ENCODE results near the gene SAYSD1.

SAYSD1 gene

GRCh38 chr6:39061588-39061987 lies 53.4 kb downstream of the SAYSD1 start:
- no peak overlapping the region for H3K4me3 ChIP-seq (ENCODE audit: low read length)
- TF ChIP-seq ZNF274 (IDR thresholded peaks at IDR 0.05; ENCODE audit: low read depth, low read length): no peak

- TF ChIP-seq ZNF274 (IDR thresholded peaks at IDR 0.05; ENCODE audit: low read depth, low read length): no peak
These were observed 53.8 kb downstream of the SAYSD1 start for GRCh38 chr6:39061182-39061581.

GRCh38 chr6:39060467-39061160 lies 54.4 kb downstream of the SAYSD1 start:
- no peak for TF ChIP-seq ZNF274 (IDR thresholded peaks at IDR 0.05; ENCODE audit: low read depth, low read length)
- no peak overlapping the region for H3K4me3 ChIP-seq (ENCODE audit: low read length)

More at GRCh38 chr6:39061182-39061581, 53.8 kb downstream of the SAYSD1 start:
- no peak overlapping the region for H3K4me3 ChIP-seq (ENCODE audit: low read length)

GRCh38 chr6:39059496-39060310 lies 55.3 kb downstream of the SAYSD1 start:
- TF ChIP-seq ZNF274 (IDR thresholded peaks at IDR 0.05; ENCODE audit: low read depth, low read length): no peak

GRCh38 chr6:39058471-39059147 lies 56.4 kb downstream of the SAYSD1 start:
- H3K4me3 ChIP-seq (ENCODE audit: low read length): no peak overlapping the region
- no peak for TF ChIP-seq ZNF274 (IDR thresholded peaks at IDR 0.05; ENCODE audit: low read depth, low read length)

More at GRCh38 chr6:39059496-39060310, 55.3 kb downstream of the SAYSD1 start:
- no peak overlapping the region for H3K4me3 ChIP-seq (ENCODE audit: low read length)

- no peak overlapping the region for H3K4me3 ChIP-seq (ENCODE audit: low read length)
- TF ChIP-seq ZNF274 (IDR thresholded peaks at IDR 0.05; ENCODE audit: low read depth, low read length): no peak
These were observed 57.5 kb downstream of the SAYSD1 start for GRCh38 chr6:39057251-39058155.

GRCh38 chr6:39056681-39057080 lies 58.3 kb downstream of the SAYSD1 start:
- no peak overlapping the region for H3K4me3 ChIP-seq (ENCODE audit: low read length)
- TF ChIP-seq ZNF274 (IDR thresholded peaks at IDR 0.05; ENCODE audit: low read depth, low read length): no peak

- H3K4me3 ChIP-seq (ENCODE audit: low read length): no peak overlapping the region
- TF ChIP-seq ZNF274 (IDR thresholded peaks at IDR 0.05; ENCODE audit: low read depth, low read length): no peak
These were observed 58.8 kb downstream of the SAYSD1 start for GRCh38 chr6:39056191-39056590.

- no peak overlapping the region for H3K4me3 ChIP-seq (ENCODE audit: low read length)
- TF ChIP-seq ZNF274 (IDR thresholded peaks at IDR 0.05; ENCODE audit: low read depth, low read length): no peak
These were observed 59.3 kb downstream of the SAYSD1 start for GRCh38 chr6:39055661-39056060.

- H3K4me3 ChIP-seq (ENCODE audit: low read length): no peak overlapping the region
- TF ChIP-seq ZNF274 (IDR thresholded peaks at IDR 0.05; ENCODE audit: low read depth, low read length): no peak
These were observed 60.3 kb downstream of the SAYSD1 start for GRCh38 chr6:39054577-39055142.

Measured in GM08714 (cell line).